ENCODE measurements around the gene GRK5.

GRK5 gene

GRCh38 chr10:119219871-119220270 lies 12.5 kb downstream of the GRK5 start:
- no peak for TF ChIP-seq CTCF (IDR thresholded peaks at IDR 0.05; ENCODE audit: unreplicated experiment in 3 of 3)

GRCh38 chr10:119221201-119221600 lies 13.8 kb downstream of the GRK5 start:
- H3K27ac Mint-ChIP-seq = peak overlapping the region; percentile 8 to 61 (median 17)
- H3K4me3 Mint-ChIP-seq = no peak overlapping the region
- H3K4me1 Mint-ChIP-seq = peaks cover 41% of the 10 kb centered on the region
- H3K27me3 Mint-ChIP-seq (ENCODE audit: low read depth) = peaks cover 7% of the 10 kb centered on the region
- H3K9me3 Mint-ChIP-seq = no peaks in the 10 kb centered on the region
- no peak for TF ChIP-seq CTCF (IDR thresholded peaks at IDR 0.05; ENCODE audit: unreplicated experiment in 3 of 3)
- H3K36me3 Mint-ChIP-seq (ENCODE audit: low read depth) = no peaks in the 10 kb centered on the region

More at GRCh38 chr10:119219871-119220270, 12.5 kb downstream of the GRK5 start:
- no peaks in the 10 kb centered on the region for H3K36me3 Mint-ChIP-seq (ENCODE audit: low read depth)
- H3K27ac Mint-ChIP-seq = no peak overlapping the region
- no peaks in the 10 kb centered on the region for H3K9me3 Mint-ChIP-seq
- H3K4me1 Mint-ChIP-seq = peaks cover 42% of the 10 kb centered on the region
- H3K4me3 Mint-ChIP-seq = no peak overlapping the region
- H3K27me3 Mint-ChIP-seq (ENCODE audit: low read depth) = peaks cover 7% of the 10 kb centered on the region

GRCh38 chr10:119221666-119222065 lies 14.3 kb downstream of the GRK5 start:
- H3K27me3 Mint-ChIP-seq (ENCODE audit: low read depth) = peaks cover 7% of the 10 kb centered on the region
- TF ChIP-seq CTCF (IDR thresholded peaks at IDR 0.05; ENCODE audit: unreplicated experiment in 3 of 3) = no peak
- H3K27ac Mint-ChIP-seq = peak overlapping the region; percentile 17 to 71 (median 22)
- H3K4me3 Mint-ChIP-seq = no peak overlapping the region
- no peaks in the 10 kb centered on the region for H3K36me3 Mint-ChIP-seq (ENCODE audit: low read depth)
- no peaks in the 10 kb centered on the region for H3K9me3 Mint-ChIP-seq
- H3K4me1 Mint-ChIP-seq = peaks cover 41% of the 10 kb centered on the region

GRCh38 chr10:119222537-119222936 lies 15.2 kb downstream of the GRK5 start:
- peaks cover 41% of the 10 kb centered on the region for H3K4me1 Mint-ChIP-seq
- peak overlapping the region; percentile 27 to 71 (median 49) for H3K27ac Mint-ChIP-seq
- no peaks in the 10 kb centered on the region for H3K36me3 Mint-ChIP-seq (ENCODE audit: low read depth)
- TF ChIP-seq CTCF (IDR thresholded peaks at IDR 0.05; ENCODE audit: unreplicated experiment in 3 of 3) = no peak
- no peaks in the 10 kb centered on the region for H3K9me3 Mint-ChIP-seq
- H3K27me3 Mint-ChIP-seq (ENCODE audit: low read depth) = peaks cover 7% of the 10 kb centered on the region
- H3K4me3 Mint-ChIP-seq = peak overlapping the region in 2 of 3 experiments; percentile 3 to 8

- H3K36me3 Mint-ChIP-seq (ENCODE audit: low read depth) = no peaks in the 10 kb centered on the region
- H3K4me3 Mint-ChIP-seq = no peak overlapping the region
- H3K27ac Mint-ChIP-seq = peak overlapping the region; percentile 27 to 71 (median 49)
- peaks cover 4% of the 10 kb centered on the region for H3K27me3 Mint-ChIP-seq (ENCODE audit: low read depth)
- peaks cover 39% of the 10 kb centered on the region for H3K4me1 Mint-ChIP-seq
- no peaks in the 10 kb centered on the region for H3K9me3 Mint-ChIP-seq
- TF ChIP-seq CTCF (IDR thresholded peaks at IDR 0.05; ENCODE audit: unreplicated experiment in 3 of 3) = no peak
Observed at GRCh38 chr10:119222966-119223386, 15.6 kb downstream of the GRK5 start.

- H3K9me3 Mint-ChIP-seq = peaks cover under 1% of the 10 kb centered on the region
- H3K4me1 Mint-ChIP-seq = peaks cover 34% of the 10 kb centered on the region
- peak overlapping the region; percentile 9 to 89 (median 87) for H3K27ac Mint-ChIP-seq
- no peaks in the 10 kb centered on the region for H3K27me3 Mint-ChIP-seq (ENCODE audit: low read depth)
- peaks cover 1% of the 10 kb centered on the region for H3K36me3 Mint-ChIP-seq (ENCODE audit: low read depth)
- no peak overlapping the region for H3K4me3 Mint-ChIP-seq
- TF ChIP-seq CTCF (IDR thresholded peaks at IDR 0.05; ENCODE audit: unreplicated experiment in 3 of 3) = no peak
Observed at GRCh38 chr10:119225083-119225658, 17.8 kb downstream of the GRK5 start.
